CMK (cell line): ENCODE data around the gene LHPP.

ENCODE experiments used
- DNase-seq: peaks from one replicate; pipeline ENCODE4 v3.0.0-alpha.2; 2010; ENCODE audit warnings: low read depth

LHPP gene

GRCh38 chr10:124595143-124595883 is 133.7 kb downstream of the LHPP start:
- no peak for DNase-seq

- no peak for DNase-seq
Measured at GRCh38 chr10:124596116-124596785, 134.6 kb downstream of the LHPP start.

- no peak for DNase-seq
Measured at GRCh38 chr10:124596962-124597845, 135.6 kb downstream of the LHPP start.

GRCh38 chr10:124597846-124598165 is 136.2 kb downstream of the LHPP start:
- DNase-seq: no peak

GRCh38 chr10:124598196-124598595 is 136.6 kb downstream of the LHPP start:
- DNase-seq: no peak

DNA sequence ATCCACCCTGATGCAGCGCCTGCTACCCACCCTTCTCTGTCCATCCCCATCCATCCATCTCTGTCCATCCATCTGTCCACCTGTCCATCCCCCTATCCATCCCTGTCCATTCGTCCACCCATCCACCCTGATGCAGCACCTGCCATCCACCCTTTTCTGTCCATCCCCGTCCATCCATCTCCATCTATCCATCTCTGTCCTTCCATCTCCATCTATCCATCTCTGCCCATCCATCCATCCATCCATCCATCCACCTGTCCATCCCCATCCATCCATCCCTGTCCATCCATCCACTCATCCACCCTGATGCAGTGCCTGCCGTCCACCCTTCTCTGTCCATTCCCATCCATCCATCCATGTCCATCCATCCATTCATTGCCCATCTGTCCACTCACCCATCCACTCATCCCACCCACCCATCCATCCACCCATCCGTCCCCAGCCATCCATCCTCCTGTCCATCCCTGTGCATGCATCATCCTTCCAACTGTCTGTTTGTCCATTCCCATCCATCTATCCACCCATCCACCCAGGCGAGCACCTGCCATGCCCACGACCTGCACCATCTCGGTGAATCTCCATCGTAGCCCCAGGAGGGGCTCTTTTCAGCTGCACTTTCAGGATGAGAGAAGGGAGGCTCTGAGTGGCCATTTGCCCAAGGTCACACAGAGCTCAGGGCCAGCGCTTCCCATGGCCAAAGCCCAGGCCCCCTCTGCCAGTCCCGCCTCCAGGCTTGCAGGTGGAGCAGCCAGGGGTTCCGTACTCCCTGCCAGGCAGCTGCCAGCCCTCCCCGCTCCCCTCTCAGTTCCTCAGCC is 137.4 kb downstream of the LHPP start:
- no peak for DNase-seq

DNA sequence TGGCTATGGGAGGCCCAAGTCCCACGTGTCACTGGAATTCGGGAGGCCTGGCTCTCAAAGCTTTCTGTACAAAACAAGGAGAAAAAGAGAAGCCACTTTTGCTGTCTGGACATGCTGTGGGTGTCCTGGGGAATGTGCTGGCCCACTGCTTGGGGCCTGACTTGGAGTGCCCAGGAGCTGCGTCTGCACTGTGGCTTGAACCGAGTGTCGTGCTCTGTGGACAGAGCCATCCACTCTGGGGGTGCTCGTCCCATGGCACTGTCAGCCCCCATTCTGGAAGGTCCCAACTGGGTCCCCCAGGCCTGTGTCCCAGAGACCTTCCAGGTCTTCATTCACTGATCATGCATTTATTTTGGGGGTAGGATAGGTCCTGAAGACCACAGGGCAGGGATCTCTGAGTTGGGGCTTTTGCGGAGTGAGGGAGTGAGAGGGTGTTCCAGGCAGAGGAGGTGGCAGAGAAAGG is 138.0 kb downstream of the LHPP start:
- DNase-seq: no peak

GRCh38 chr10:124600051-124600880 is 138.6 kb downstream of the LHPP start:
- DNase-seq: no peak

GRCh38 chr10:124601016-124601415 is 139.4 kb downstream of the LHPP start:
- no peak for DNase-seq

DNA sequence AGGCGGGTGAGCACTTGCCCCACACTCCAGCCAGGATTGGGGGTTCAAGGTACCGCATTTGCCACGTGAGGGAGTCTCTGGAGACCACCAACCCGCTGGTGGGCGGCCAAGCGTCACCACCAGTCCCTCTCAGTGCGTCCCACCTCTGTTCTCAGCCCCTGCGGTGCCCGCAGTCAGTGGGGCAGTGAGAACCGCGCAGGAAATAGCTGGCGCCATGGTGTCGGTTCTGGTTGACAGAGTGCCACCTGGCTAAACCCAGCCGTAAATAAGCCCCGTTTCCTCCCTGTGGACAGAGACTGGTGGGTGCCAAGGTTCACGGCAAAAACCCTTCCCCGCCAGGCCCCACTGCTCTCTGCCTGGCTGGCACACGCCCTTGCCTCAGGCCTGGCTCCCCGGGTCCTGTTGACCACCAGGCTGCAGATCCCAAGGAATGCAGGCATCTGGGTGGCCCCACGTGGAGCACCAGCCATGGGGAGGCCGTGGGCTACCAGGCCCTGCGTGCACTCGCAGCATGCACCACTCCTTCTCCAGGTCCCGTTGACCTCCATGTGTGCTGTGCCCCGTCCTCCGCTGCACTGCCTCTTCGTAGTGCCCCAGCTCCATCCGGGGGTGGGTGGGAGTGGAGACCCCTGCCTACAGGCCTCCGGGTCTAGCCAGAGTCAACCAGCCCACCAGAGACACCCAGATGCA is 140.0 kb downstream of the LHPP start:
- no peak for DNase-seq

GRCh38 chr10:124602121-124602561 is 140.5 kb downstream of the LHPP start:
- no peak for DNase-seq

DNA sequence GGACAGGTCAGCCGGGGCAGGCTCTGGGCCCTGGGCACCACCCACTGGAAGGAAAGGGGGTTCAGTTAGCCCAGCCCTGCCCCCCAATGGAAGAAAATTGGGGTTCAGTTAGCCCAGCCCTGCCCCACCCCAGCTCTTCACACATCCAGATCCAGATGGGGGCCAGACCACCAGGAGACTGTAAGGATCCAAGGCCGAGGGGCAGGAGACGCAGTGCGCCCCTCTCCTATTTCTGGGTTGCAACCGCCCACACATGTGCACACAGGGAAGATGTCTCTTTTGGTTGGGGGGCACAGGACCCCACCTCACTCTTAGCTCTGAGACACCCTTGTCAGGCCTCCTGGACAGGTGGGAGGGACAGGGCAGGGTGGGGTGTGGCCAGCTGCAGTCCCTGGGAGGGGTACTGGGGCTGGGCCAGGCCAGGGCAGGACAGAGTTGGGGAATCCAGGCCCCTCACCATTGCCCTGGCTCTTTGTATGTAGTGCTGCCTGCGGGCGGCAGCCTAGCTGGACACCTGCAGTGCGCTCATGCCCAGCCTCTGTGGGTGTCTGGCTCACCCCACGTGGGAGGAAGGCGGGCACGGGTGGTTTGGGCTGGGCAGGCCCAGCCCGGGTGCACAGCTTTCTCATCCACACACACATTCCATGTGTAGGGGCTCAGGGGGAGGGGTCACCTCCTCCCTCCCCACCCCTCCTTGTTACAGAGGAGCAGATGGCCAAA is 141.2 kb downstream of the LHPP start:
- no peak for DNase-seq

DNA sequence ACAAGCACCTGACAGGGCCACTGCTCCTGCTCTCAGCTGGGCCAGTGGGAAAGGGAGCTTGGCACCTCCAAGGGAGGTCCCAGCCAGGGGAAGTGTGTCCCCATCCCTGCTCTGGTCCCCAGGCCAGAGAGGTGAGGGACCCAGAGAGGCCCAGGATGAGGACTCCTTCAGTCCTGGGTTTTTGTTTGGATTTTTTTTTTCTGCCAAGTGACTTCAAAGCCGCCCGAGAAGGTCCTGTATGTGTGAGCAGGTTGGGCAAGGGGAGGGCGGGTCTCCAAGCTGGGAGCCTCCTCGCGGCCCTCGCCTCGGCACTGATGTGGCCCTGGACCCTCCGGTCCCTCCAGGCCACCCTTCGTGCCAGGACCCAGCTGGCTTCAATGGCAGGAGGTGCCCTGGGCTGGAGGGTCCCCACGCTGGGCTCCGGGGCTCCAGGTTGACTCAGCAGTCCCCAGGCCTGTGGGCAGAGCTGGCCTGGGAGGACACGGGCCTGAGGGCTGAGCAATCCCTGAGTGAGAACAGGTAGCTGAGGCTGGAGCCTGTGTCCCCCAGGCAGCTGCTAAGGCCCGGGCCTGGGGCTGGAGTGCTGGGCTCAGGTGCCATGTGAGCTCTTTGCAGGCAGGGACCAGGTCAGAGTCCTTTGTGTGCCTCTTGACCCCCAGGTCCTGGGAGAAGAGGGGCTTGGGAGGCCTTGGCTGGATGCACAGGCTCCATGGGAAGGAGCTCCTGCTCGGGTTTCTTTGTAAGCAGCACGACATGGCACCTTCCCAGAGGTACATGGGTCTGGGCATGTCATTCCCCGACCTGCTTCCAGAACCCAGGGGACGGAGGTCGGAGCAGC is 142.0 kb downstream of the LHPP start:
- DNase-seq: no peak

GRCh38 chr10:124604214-124605000 is 142.8 kb downstream of the LHPP start:
- DNase-seq: no peak

DNA sequence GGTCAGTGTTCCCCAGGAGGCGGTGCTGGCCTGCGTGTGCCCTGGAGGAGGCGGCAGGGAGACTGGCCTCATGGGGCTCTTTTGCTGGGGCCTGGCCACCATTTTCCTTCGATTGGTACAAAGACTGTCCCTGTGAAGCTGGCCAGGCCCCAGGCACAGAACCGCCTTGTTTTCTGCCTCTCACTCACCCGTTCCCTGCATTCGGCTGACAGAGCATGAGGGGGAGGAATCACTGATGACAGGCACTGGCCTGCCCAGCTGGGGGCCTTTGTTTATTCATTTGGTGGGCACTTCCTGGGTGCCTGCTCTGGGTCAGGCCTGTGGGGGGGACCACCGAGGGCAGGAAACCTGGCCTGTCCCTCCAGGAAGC is 143.4 kb downstream of the LHPP start:
- DNase-seq: no peak

DNA sequence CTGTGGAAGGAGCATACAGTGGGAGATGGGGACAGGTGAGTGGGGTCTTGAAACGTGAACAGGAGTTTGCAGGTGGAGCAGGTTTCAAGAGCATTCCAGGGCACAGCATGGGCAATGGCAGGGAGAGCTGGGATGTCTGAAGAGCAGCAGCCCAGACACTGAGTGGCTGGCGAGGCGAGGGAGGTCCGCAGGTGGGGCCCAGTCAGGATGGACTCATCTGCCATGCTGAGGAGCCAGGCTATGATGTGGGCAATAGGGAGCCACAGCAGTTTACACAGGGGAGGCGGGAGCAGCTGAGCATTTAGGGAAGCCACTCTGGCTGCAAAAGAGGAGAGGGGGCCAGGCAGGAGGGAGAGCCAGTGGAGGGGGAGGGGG is 143.8 kb downstream of the LHPP start:
- DNase-seq: no peak

DNA sequence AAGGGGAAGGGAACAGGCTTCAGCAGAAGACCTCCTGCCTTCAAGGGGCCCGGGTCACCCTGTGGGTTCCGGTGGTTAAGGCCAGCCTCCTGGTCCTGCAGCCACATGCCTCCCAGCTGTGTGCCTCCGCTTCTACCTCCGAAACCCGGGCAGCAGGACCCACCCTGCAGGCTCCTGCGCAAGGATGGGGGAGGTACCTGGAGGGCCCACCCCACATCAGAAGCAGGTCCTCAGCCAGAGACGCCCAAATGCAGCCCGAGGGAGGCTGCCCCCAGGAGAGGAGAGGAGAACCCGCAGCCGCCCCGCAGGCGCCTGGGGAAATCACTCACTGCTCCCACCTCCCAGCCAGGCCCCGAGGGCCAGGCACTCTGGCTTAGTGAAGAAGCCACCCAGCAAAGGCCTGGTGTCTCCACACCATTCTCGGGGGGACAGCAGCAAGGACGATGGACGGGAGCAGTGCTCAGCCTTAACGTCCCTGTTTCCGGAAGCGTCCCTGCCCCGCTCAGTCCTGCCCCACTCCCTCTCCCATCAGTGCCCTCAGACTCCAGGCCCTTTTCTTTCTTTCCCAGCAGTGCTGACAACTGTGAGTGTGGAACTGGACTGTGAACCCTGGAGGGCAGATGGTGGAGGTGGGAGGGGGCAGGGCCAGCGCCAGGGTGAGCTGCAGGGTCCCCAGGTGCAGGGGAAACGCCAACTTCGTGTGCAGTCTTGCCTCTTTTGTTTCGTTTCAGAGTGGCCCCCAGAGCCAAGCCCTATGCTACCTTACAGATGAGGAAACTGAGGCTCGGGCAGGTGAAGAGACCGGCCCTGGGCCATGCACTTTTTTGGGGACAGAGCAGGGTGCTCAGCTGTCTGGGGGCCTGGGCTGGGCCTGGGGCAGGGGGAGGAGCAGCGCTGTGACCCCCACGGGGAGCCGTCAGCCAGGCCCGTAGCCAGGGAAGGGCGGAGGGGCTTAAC is 144.5 kb downstream of the LHPP start:
- DNase-seq: no peak
